Neural cell (in vitro differentiated cells): ENCODE results near the gene PHF8. TPM values are rescaled to one million over a fixed set of nuclear protein-coding genes. Genes with fewer than 3 reads are reported as not detected.

Experiments used
- H2AFZ ChIP-seq: fragments of 200-600, 300-800 bp; sonication (generic), shearing (Covaris generic); 2 replicates; pipeline ENCODE4 v1.6.0; 2014; ENCODE audit warnings: low read depth, mild to moderate bottlenecking, antibody characterized with exemption, low read length, moderate library complexity
- H3F3A ChIP-seq: fragments of 200-600 bp; shearing (Covaris generic); 2 replicates; pipeline ENCODE4 v1.6.1; 2016; ENCODE audit warnings: mild to moderate bottlenecking, moderate library complexity, mixed read lengths, antibody characterized with exemption, low read length; ENCODE audit not compliant: insufficient read depth, poor library complexity, severe bottlenecking
- H3K27ac ChIP-seq: fragments of 200-600, 300-800 bp; sonication (generic), shearing (Covaris generic); 2 replicates; pipeline ENCODE4 v1.5.1; 2014; ENCODE audit warnings: mild to moderate bottlenecking, low read length, moderate library complexity
- H3K27me3 ChIP-seq: fragments of 300-800, 200-600 bp; sonication (generic), shearing (Covaris generic); 2 replicates; pipeline ENCODE4 v1.6.0; 2014; ENCODE audit warnings: mild to moderate bottlenecking, low read depth, low read length, moderate library complexity; ENCODE audit not compliant: insufficient read depth
- H3K36me3 ChIP-seq: fragments of 300-800, 200-600 bp; sonication (generic), shearing (Covaris generic); 2 replicates; pipeline ENCODE4 v1.5.1; 2014; ENCODE audit warnings: mild to moderate bottlenecking, antibody characterized with exemption, low read length, moderate library complexity; ENCODE audit not compliant: insufficient read depth
- H3K4me2 ChIP-seq: fragments of 300-800, 200-600 bp; sonication (generic), shearing (Covaris generic); 2 replicates; pipeline ENCODE4 v1.6.0; 2014; ENCODE audit warnings: mild to moderate bottlenecking, low read length
- H3K4me3 ChIP-seq: fragments of 300-800, 200-600 bp; sonication (generic), shearing (Covaris generic); 2 replicates; pipeline ENCODE4 v1.5.1; 2014; ENCODE audit warnings: mild to moderate bottlenecking, low read length, moderate library complexity
- H3K79me2 ChIP-seq: fragments of 200-600 bp; shearing (Covaris generic); replicated peaks from 2 replicates; pipeline ENCODE4 v1.6.0; 2014; ENCODE audit warnings: mild to moderate bottlenecking, low read length, moderate library complexity; ENCODE audit not compliant: insufficient read depth
- H3K9ac ChIP-seq: fragments of 300-800, 200-600 bp; sonication (generic), shearing (Covaris generic); 2 replicates; pipeline ENCODE4 v1.6.1; 2016; ENCODE audit warnings: mild to moderate bottlenecking, low read length, mixed read lengths
- H3K9me2 ChIP-seq: fragments of 200-600 bp; shearing (Covaris generic); 2 replicates; pipeline ENCODE4 v1.6.1; 2016; ENCODE audit warnings: mild to moderate bottlenecking, low read length, mixed read lengths; ENCODE audit not compliant: insufficient read depth
- H3K9me3 ChIP-seq: fragments of 200-600, 300-800 bp; sonication (generic), shearing (Covaris generic); 2 replicates; pipeline ENCODE4 v1.6.1; 2016; ENCODE audit warnings: mild to moderate bottlenecking, mixed run types, low read length, moderate library complexity, mixed read lengths
- H4K20me1 ChIP-seq: fragments of 200-600 bp; shearing (Covaris generic); 2 replicates; pipeline ENCODE4 v1.6.1; 2016; ENCODE audit warnings: mild to moderate bottlenecking, mixed run types; ENCODE audit not compliant: insufficient read depth
- CTCF ChIP-seq: fragments of 450-650 bp; IDR thresholded peaks from 2 replicates; pipeline ENCODE4 v1.5.1; 2014; ENCODE audit warnings: antibody characterized with exemption, mild to moderate bottlenecking, moderate library complexity; ENCODE audit not compliant: poor library complexity, severe bottlenecking
- EP300 ChIP-seq: fragments of 450-650 bp; conservative IDR thresholded peaks from 2 replicates; pipeline ENCODE4 v1.6.1; 2014; ENCODE audit warnings: antibody characterized with exemption, mild to moderate bottlenecking, moderate library complexity; ENCODE audit not compliant: poor library complexity, severe bottlenecking
- EZH2 ChIP-seq: fragments of 200-600, 300-800 bp; shearing (Covaris generic), sonication (generic); IDR thresholded peaks from 2 replicates; pipeline ENCODE4 v1.6.1; 2014; ENCODE audit warnings: antibody characterized with exemption, low read length, borderline replicate concordance, mild to moderate bottlenecking; ENCODE audit not compliant: insufficient read depth, poor library complexity, severe bottlenecking
- MXI1 ChIP-seq: fragments of 450-650 bp; conservative IDR thresholded peaks from 2 replicates; pipeline ENCODE4 v1.6.1; 2014; ENCODE audit warnings: antibody characterized with exemption, mild to moderate bottlenecking; ENCODE audit not compliant: poor library complexity, severe bottlenecking
- POLR2AphosphoS5 ChIP-seq: IDR thresholded peaks from 2 replicates; pipeline ENCODE4 v1.6.1; 2012
- RAD21 ChIP-seq: fragments of 450-650 bp; conservative IDR thresholded peaks from 2 replicates; pipeline ENCODE4 v1.6.1; 2014; ENCODE audit warnings: antibody characterized with exemption, mild to moderate bottlenecking, moderate library complexity
- REST ChIP-seq: IDR thresholded peaks from 2 replicates; pipeline ENCODE4 v1.6.1; 2012; ENCODE audit warnings: borderline replicate concordance
- SMC3 ChIP-seq: fragments of 450-650 bp; conservative IDR thresholded peaks from 2 replicates; pipeline ENCODE4 v1.6.1; 2014; ENCODE audit warnings: antibody characterized with exemption, mild to moderate bottlenecking, moderate library complexity; ENCODE audit not compliant: poor library complexity
- TAF1 ChIP-seq: IDR thresholded peaks from 2 replicates; pipeline ENCODE4 v1.6.1; 2012; ENCODE audit warnings: low read depth
- polyA plus RNA-seq: library from polyadenylated mRNA; depleted of rRNA; stranded (reverse); fragments of >200 nt; gene quantifications from 2 replicates; pipeline ENCODE4 v1.2.3, GENCODE V29; 2014

Gene PHF8
- polyA plus RNA-seq, 1 donor from 2014 or later, result 9.8 TPM

GRCh38 chrX:53969540-53969939 is 74.7 kb downstream of the PHF8 start:
- no peak overlapping the region for H3K27ac ChIP-seq
- H3K9me2 ChIP-seq, result no peaks in the 10 kb centered on the region
- no peak overlapping the region for H2AFZ ChIP-seq
- H3F3A ChIP-seq, result no peaks in the 10 kb centered on the region
- H3K9ac ChIP-seq, result no peak overlapping the region
- no peaks in the 10 kb centered on the region for H3K9me3 ChIP-seq
- TF ChIP-seq CTCF (no peak), SMC3 (no peak), TAF1 (no peak), EZH2 (no peak), REST (no peak), EP300 (no peak), POLR2AphosphoS5 (no peak), RAD21 (no peak), MXI1 (no peak)
- no peaks in the 10 kb centered on the region for H3K27me3 ChIP-seq
- H4K20me1 ChIP-seq, result no peaks in the 10 kb centered on the region
- no peaks in the 10 kb centered on the region for H3K79me2 ChIP-seq
- no peak overlapping the region for H3K4me2 ChIP-seq
- H3K4me3 ChIP-seq, result no peak overlapping the region
- no peaks in the 10 kb centered on the region for H3K36me3 ChIP-seq

GRCh38 chrX:53950130-53950733 is 94.0 kb downstream of the PHF8 start:
- H3K27me3 ChIP-seq, result no peaks in the 10 kb centered on the region
- no peaks in the 10 kb centered on the region for H3K9me3 ChIP-seq
- H3K9me2 ChIP-seq, result no peaks in the 10 kb centered on the region
- no peaks in the 10 kb centered on the region for H3K79me2 ChIP-seq
- H3K36me3 ChIP-seq, result no peaks in the 10 kb centered on the region
- no peak overlapping the region for H3K4me3 ChIP-seq
- H2AFZ ChIP-seq, result no peak overlapping the region
- no peaks in the 10 kb centered on the region for H3F3A ChIP-seq
- H4K20me1 ChIP-seq, result no peaks in the 10 kb centered on the region
- H3K4me2 ChIP-seq, result no peak overlapping the region
- H3K27ac ChIP-seq, result no peak overlapping the region
- no peak overlapping the region for H3K9ac ChIP-seq
- TF ChIP-seq REST, result no peak
- TF ChIP-seq SMC3, result no peak
- TF ChIP-seq EZH2, result no peak
- no peak for TF ChIP-seq POLR2AphosphoS5
- no peak for TF ChIP-seq TAF1
- no peak for TF ChIP-seq CTCF
- TF ChIP-seq RAD21, result no peak
- no peak for TF ChIP-seq MXI1
